Measurements from ENCODE around the gene SOX14.

- no peak for TF ChIP-seq POLR2A (IDR thresholded peaks at IDR 0.05)
- TF ChIP-seq, protein P1, sequence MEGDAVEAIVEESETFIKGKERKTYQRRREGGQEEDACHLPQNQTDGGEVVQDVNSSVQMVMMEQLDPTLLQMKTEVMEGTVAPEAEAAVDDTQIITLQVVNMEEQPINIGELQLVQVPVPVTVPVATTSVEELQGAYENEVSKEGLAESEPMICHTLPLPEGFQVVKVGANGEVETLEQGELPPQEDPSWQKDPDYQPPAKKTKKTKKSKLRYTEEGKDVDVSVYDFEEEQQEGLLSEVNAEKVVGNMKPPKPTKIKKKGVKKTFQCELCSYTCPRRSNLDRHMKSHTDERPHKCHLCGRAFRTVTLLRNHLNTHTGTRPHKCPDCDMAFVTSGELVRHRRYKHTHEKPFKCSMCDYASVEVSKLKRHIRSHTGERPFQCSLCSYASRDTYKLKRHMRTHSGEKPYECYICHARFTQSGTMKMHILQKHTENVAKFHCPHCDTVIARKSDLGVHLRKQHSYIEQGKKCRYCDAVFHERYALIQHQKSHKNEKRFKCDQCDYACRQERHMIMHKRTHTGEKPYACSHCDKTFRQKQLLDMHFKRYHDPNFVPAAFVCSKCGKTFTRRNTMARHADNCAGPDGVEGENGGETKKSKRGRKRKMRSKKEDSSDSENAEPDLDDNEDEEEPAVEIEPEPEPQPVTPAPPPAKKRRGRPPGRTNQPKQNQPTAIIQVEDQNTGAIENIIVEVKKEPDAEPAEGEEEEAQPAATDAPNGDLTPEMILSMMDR (IDR thresholded peaks at IDR 0.05), result no peak
Observed at GRCh38 chr3:137746808-137747207, 17.3 kb upstream of the SOX14 start.

Data from esophagus squamous epithelium (tissue), 4 donors.